ENCODE results near the gene ARID3A. TPM values are rescaled to one million over a fixed set of nuclear protein-coding genes. Genes with fewer than 3 reads are reported as not detected.

ARID3A gene
- total and polyA plus RNA-seq, 2 of the 13 experiments (the other 11 are each of a cell fraction or from before 2014, with no cell fraction given), result 71.3 to 77.9 TPM

- no peak for ATAC-seq
- H3K4me1 ChIP-seq (ENCODE audit: insufficient read depth, low read length), result no peaks in the 10 kb centered on the region
- in situ Hi-C loops (cut with HindIII; ENCODE audit: extremely low pct_ligation_motif_present, low pct_unique_long_range_greater_than_20kb), result no loop called here
- TF ChIP-seq TEAD2 (CRISPR knock-in tag; IDR thresholded peaks at IDR 0.05) (no peak), RFX5 (IDR thresholded peaks at IDR 0.05; ENCODE audit: low read depth, low read length) (peak; percentile 30; the same call in 1 of the 2 replicates), RFX1 (IDR thresholded peaks at IDR 0.05) (peak; percentile 71), ZFYVE20 (CRISPR knock-in tag; IDR thresholded peaks at IDR 0.05; ENCODE audit: borderline replicate concordance, low read depth) (no peak), IRF9 (CRISPR knock-in tag; IDR thresholded peaks at IDR 0.05; ENCODE audit: borderline replicate concordance) (no peak), RFX3 (CRISPR knock-in tag; IDR thresholded peaks at IDR 0.05) (peak; percentile 53; the same call in 1 of the 2 replicates), ZNF431 (CRISPR knock-in tag; IDR thresholded peaks at IDR 0.05; ENCODE audit: borderline replicate concordance, low read depth) (no peak), ZNF33B (CRISPR knock-in tag; IDR thresholded peaks at IDR 0.05) (no peak), PCBP2 (optimal IDR thresholded peaks at IDR 0.05; ENCODE audit: low read depth, low read length, poor library complexity, severe bottlenecking) (no peak), AGO2 (optimal IDR thresholded peaks at IDR 0.05; ENCODE audit: low read depth, low read length) (peak; percentile 40)
- TF ChIP-seq, protein P1, sequence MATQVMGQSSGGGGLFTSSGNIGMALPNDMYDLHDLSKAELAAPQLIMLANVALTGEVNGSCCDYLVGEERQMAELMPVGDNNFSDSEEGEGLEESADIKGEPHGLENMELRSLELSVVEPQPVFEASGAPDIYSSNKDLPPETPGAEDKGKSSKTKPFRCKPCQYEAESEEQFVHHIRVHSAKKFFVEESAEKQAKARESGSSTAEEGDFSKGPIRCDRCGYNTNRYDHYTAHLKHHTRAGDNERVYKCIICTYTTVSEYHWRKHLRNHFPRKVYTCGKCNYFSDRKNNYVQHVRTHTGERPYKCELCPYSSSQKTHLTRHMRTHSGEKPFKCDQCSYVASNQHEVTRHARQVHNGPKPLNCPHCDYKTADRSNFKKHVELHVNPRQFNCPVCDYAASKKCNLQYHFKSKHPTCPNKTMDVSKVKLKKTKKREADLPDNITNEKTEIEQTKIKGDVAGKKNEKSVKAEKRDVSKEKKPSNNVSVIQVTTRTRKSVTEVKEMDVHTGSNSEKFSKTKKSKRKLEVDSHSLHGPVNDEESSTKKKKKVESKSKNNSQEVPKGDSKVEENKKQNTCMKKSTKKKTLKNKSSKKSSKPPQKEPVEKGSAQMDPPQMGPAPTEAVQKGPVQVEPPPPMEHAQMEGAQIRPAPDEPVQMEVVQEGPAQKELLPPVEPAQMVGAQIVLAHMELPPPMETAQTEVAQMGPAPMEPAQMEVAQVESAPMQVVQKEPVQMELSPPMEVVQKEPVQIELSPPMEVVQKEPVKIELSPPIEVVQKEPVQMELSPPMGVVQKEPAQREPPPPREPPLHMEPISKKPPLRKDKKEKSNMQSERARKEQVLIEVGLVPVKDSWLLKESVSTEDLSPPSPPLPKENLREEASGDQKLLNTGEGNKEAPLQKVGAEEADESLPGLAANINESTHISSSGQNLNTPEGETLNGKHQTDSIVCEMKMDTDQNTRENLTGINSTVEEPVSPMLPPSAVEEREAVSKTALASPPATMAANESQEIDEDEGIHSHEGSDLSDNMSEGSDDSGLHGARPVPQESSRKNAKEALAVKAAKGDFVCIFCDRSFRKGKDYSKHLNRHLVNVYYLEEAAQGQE (IDR thresholded peaks at IDR 0.05; ENCODE audit: borderline replicate concordance in 1 of 2, low read depth in 1 of 2, low read length in 2 of 2), result no peak
- no peaks in the 10 kb centered on the region for H3K27me3 ChIP-seq (ENCODE audit: control insufficient read depth in 1 of 2, insufficient read depth in 2 of 2, low read length in 2 of 2)
- FAIRE-seq, result no peak
- no peak overlapping the region for H2AFZ ChIP-seq (ENCODE audit: low read length)
- no peak overlapping the region for H3K9ac ChIP-seq (ENCODE audit: insufficient read depth, low read depth, low read length)
- H3K4me2 ChIP-seq (ENCODE audit: low read depth, low read length), result no peak overlapping the region
- CTCF ChIA-PET (ENCODE audit: low intra/inter-chr PET ratio, low total read pairs), result no interaction called here
- H3K79me2 ChIP-seq (ENCODE audit: insufficient read depth, low read length), result no peaks in the 10 kb centered on the region
- WGBS (ENCODE audit: low lambda C conversion rate), result 96% methylated on average over 18 of the region's 20 CpGs
- POLR2A ChIA-PET, result interaction anchor here (0.8 kb wide), 1 partner anchor 11 kb away, joined by 4 read pairs; no protein-coding TSS in a partner anchor
- intact Hi-C loops (cut with micrococcal nuclease; ENCODE audit: unreplicated experiment), result no loop called here
- H3K4me3 ChIP-seq (replicated peaks in 1 of 3; ENCODE audit: insufficient read depth in 1 of 3, low read depth in 2 of 3, low read length in 3 of 3), result no peak overlapping the region
- H3K9me3 ChIP-seq (ENCODE audit: low read length), result no peaks in the 10 kb centered on the region
- H4K20me1 ChIP-seq (ENCODE audit: insufficient read depth, low read length), result no peaks in the 10 kb centered on the region
- DNase-seq (ENCODE audit: low spot score), result no peak
- no TSS peak for BruUV-seq (replicated peaks)
- H3K36me3 ChIP-seq (replicated peaks in 1 of 2; ENCODE audit: control insufficient read depth in 1 of 2, insufficient read depth in 2 of 2, low read length in 2 of 2), result peaks cover 6 to 15% of the 10 kb centered on the region in 2 experiments; a peak in 4 of 5 replicates
- H3K27ac ChIP-seq (ENCODE audit: extremely low read length, insufficient read depth, low read length), result no peak overlapping the region
These were observed 27.2 kb upstream of the ARID3A start for GRCh38 chr19:898663-899062.

Data from HepG2 (cell line).